B cell (primary cell): Measurements from ENCODE around the gene PHACTR2.

ENCODE experiments used
- EZH2 ChIP-seq: IDR thresholded peaks from 2 replicates; pipeline ENCODE4 v1.6.1; 2012; ENCODE audit warnings: borderline replicate concordance, low read depth, mild to moderate bottlenecking, moderate library complexity, low read length; ENCODE audit not compliant: insufficient read depth, poor library complexity, severe bottlenecking
- TF ChIP-seq, protein P1 (sequence below): fragments of 200-600 bp; IDR thresholded peaks from one replicate; pipeline ENCODE4 v1.8.0; 2022; ENCODE audit warnings: antibody characterized with exemption, mild to moderate bottlenecking

DNA sequence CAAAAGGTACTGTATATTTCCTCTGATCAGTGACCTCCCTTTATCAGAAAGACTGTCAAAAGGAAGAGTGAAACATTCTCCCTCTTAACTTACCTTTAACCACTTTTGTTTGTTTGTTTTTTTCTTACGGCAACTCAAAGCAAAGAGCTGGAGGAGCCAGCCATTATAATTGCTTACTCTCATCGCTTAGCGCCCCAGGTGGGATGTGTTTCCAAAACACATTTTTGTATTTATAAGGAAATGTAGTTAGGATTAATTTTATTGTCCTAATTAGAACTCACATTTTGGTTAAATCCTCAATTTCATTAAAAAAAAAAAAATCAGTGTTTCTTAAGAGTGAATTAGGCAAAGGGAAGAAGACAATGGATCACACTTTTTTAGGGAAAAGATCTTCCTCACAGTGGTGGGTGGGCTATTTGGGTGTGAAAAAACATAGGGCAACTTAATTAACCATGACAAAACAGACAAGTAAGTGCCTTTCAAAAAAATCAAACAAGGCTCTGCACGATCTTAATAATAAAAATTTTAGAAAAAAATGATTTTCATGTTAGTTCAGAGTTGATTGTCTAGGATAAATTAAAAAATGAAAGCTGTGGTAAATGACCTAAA is 1.2 kb upstream of the PHACTR2 start:
- no peak for TF ChIP-seq EZH2
- TF ChIP-seq, protein P1, sequence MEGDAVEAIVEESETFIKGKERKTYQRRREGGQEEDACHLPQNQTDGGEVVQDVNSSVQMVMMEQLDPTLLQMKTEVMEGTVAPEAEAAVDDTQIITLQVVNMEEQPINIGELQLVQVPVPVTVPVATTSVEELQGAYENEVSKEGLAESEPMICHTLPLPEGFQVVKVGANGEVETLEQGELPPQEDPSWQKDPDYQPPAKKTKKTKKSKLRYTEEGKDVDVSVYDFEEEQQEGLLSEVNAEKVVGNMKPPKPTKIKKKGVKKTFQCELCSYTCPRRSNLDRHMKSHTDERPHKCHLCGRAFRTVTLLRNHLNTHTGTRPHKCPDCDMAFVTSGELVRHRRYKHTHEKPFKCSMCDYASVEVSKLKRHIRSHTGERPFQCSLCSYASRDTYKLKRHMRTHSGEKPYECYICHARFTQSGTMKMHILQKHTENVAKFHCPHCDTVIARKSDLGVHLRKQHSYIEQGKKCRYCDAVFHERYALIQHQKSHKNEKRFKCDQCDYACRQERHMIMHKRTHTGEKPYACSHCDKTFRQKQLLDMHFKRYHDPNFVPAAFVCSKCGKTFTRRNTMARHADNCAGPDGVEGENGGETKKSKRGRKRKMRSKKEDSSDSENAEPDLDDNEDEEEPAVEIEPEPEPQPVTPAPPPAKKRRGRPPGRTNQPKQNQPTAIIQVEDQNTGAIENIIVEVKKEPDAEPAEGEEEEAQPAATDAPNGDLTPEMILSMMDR = no peak
